H7 (cell line): ENCODE data around the gene PROSER3. TPM values are rescaled to one million over a fixed set of nuclear protein-coding genes. Genes with fewer than 3 reads are reported as not detected.

ENCODE experiments used
- DNase-seq: peaks from one replicate; pipeline ENCODE4 v3.0.0; 2012
- H3K27me3 ChIP-seq: 2 replicates; pipeline ENCODE4 v1.6.0; 2011; ENCODE audit warnings: mild to moderate bottlenecking, low read length; ENCODE audit not compliant: control insufficient read depth, insufficient read depth
- H3K36me3 ChIP-seq: replicated peaks from 2 replicates; pipeline ENCODE4 v1.5.1; 2011; ENCODE audit warnings: low read length; ENCODE audit not compliant: control insufficient read depth, insufficient read depth
- H3K4me3 ChIP-seq: 2 replicates; pipeline ENCODE4 v1.5.1; 2011; ENCODE audit warnings: low read depth, mild to moderate bottlenecking, control low read depth, low read length, moderate library complexity; ENCODE audit not compliant: insufficient read depth
- total RNA-seq: library from RNA; depleted of rRNA; stranded (reverse); fragments of >200 nt; shearing (Covaris generic); gene quantifications from 2 replicates; pipeline ENCODE4 v1.2.3, GENCODE V29; 2014

PROSER3 gene
- total RNA-seq, 1 experiment from 2014 or later, result 6.8 TPM

- Histone ChIP-seq H3K4me3 (peak overlapping the region; percentile 69), H3K27me3 (no peaks in the 10 kb centered on the region), H3K36me3 (peaks cover 22% of the 10 kb centered on the region)
- peak; percentile 72 for DNase-seq
Measured at GRCh38 chr19:35739275-35740107, 18.5 kb upstream of the PROSER3 start.

- Histone ChIP-seq H3K36me3 (peaks cover 21% of the 10 kb centered on the region), H3K27me3 (no peaks in the 10 kb centered on the region), H3K4me3 (peak overlapping the region; percentile 69)
- DNase-seq, result no peak
Measured at GRCh38 chr19:35740108-35740422, 17.9 kb upstream of the PROSER3 start.

- H3K27me3 ChIP-seq, result no peaks in the 10 kb centered on the region
Measured at GRCh38 chr19:35740423-35741202, 17.4 kb upstream of the PROSER3 start.

GRCh38 chr19:35741203-35741515, 16.8 kb upstream of the PROSER3 start:
- peak overlapping the region; percentile 61 for H3K4me3 ChIP-seq
- no peak for DNase-seq

More at GRCh38 chr19:35740423-35741202, 17.4 kb upstream of the PROSER3 start:
- DNase-seq, result peak; percentile 100
- peaks cover 16% of the 10 kb centered on the region for H3K36me3 ChIP-seq
- peak overlapping the region; percentile 69 for H3K4me3 ChIP-seq

GRCh38 chr19:35742121-35742724, 15.8 kb upstream of the PROSER3 start, which contains the start of gene IGFLR1:
IGFLR1 (minus strand) TSS chr19:35742452; CDS start chr19:35741180, 1,272 bp downstream.
- H3K4me3 ChIP-seq, result peak within 1 kb of the TSS; percentile 61
- no peaks in the 10 kb centered on the region for H3K27me3 ChIP-seq
- DNase-seq, result no peak
- peaks cover 10% of the 10 kb centered on the region for H3K36me3 ChIP-seq

More at GRCh38 chr19:35741203-35741515, 16.8 kb upstream of the PROSER3 start:
- peaks cover 16% of the 10 kb centered on the region for H3K36me3 ChIP-seq
- no peaks in the 10 kb centered on the region for H3K27me3 ChIP-seq

GRCh38 chr19:35743640-35744429, 14.1 kb upstream of the PROSER3 start:
- Histone ChIP-seq H3K36me3 (peaks cover 2% of the 10 kb centered on the region), H3K4me3 (no peak overlapping the region), H3K27me3 (no peaks in the 10 kb centered on the region)
- no peak for DNase-seq

GRCh38 chr19:35744430-35745327, 13.3 kb upstream of the PROSER3 start:
- Histone ChIP-seq H3K4me3 (peak overlapping the region; percentile 69), H3K27me3 (no peaks in the 10 kb centered on the region), H3K36me3 (peaks cover 1% of the 10 kb centered on the region)
- DNase-seq, result peak; percentile 92

- peak within 1 kb of the TSS; percentile 79 for H3K4me3 ChIP-seq
- H3K36me3 ChIP-seq, result peaks cover 1% of the 10 kb centered on the region
- H3K27me3 ChIP-seq, result no peaks in the 10 kb centered on the region
- DNase-seq, result peak; percentile 95
Measured at GRCh38 chr19:35745328-35746086, 12.5 kb upstream of the PROSER3 start, which contains the start of the genes PSENEN and U2AF1L4. PSENEN (plus strand) TSS chr19:35745651; CDS start chr19:35745931, 280 bp downstream. U2AF1L4 (minus strand) TSS chr19:35745418; CDS start chr19:35745391, 27 bp downstream.

- no peak for DNase-seq
- Histone ChIP-seq H3K36me3 (peaks cover 1% of the 10 kb centered on the region), H3K27me3 (no peaks in the 10 kb centered on the region)
Measured at GRCh38 chr19:35746087-35746462, 11.9 kb upstream of the PROSER3 start.

GRCh38 chr19:35746531-35746930, 11.4 kb upstream of the PROSER3 start:
- no peak for DNase-seq
- peaks cover 1% of the 10 kb centered on the region for H3K36me3 ChIP-seq
- no peak overlapping the region for H3K4me3 ChIP-seq

More at GRCh38 chr19:35746087-35746462, 11.9 kb upstream of the PROSER3 start:
- H3K4me3 ChIP-seq, result peak overlapping the region; percentile 79

GRCh38 chr19:35748106-35749020, 9.6 kb upstream of the PROSER3 start, which contains the start of gene LIN37:
LIN37 (plus strand) TSS chr19:35748576; CDS start chr19:35748725, 149 bp downstream.
- H3K4me3 ChIP-seq, result peak within 1 kb of the TSS; percentile 79
- peak; percentile 96 for DNase-seq
- no peaks in the 10 kb centered on the region for H3K27me3 ChIP-seq
- peaks cover 1% of the 10 kb centered on the region; the same call in 1 of the 2 replicates for H3K36me3 ChIP-seq

More at GRCh38 chr19:35746531-35746930, 11.4 kb upstream of the PROSER3 start:
- H3K27me3 ChIP-seq, result no peaks in the 10 kb centered on the region

GRCh38 chr19:35750167-35750566, 7.8 kb upstream of the PROSER3 start:
- H3K36me3 ChIP-seq, result peaks cover 1% of the 10 kb centered on the region; the same call in 1 of the 2 replicates
- no peak for DNase-seq

More at GRCh38 chr19:35750167-35750566, 7.8 kb upstream of the PROSER3 start:
- Histone ChIP-seq H3K27me3 (peaks cover 2% of the 10 kb centered on the region), H3K4me3 (no peak overlapping the region)
